Retinal pigment epithelial cell (primary cell): ENCODE data around the gene DRC7.

Source experiments
- DNase-seq: peaks from one replicate; pipeline ENCODE4 v3.0.0-alpha.2; 2010; ENCODE audit warnings: low read depth
- H3K4me3 ChIP-seq: 2 replicates; pipeline ENCODE4 v1.5.1; 2011; ENCODE audit warnings: mild to moderate bottlenecking, low read length, control low read depth, moderate library complexity
- TF ChIP-seq, protein P1 (sequence below): conservative IDR thresholded peaks from 2 replicates; pipeline ENCODE4 v1.5.1; 2011; ENCODE audit warnings: low read depth, low read length, control low read depth, inconsistent platforms

The DRC7 gene

DNA sequence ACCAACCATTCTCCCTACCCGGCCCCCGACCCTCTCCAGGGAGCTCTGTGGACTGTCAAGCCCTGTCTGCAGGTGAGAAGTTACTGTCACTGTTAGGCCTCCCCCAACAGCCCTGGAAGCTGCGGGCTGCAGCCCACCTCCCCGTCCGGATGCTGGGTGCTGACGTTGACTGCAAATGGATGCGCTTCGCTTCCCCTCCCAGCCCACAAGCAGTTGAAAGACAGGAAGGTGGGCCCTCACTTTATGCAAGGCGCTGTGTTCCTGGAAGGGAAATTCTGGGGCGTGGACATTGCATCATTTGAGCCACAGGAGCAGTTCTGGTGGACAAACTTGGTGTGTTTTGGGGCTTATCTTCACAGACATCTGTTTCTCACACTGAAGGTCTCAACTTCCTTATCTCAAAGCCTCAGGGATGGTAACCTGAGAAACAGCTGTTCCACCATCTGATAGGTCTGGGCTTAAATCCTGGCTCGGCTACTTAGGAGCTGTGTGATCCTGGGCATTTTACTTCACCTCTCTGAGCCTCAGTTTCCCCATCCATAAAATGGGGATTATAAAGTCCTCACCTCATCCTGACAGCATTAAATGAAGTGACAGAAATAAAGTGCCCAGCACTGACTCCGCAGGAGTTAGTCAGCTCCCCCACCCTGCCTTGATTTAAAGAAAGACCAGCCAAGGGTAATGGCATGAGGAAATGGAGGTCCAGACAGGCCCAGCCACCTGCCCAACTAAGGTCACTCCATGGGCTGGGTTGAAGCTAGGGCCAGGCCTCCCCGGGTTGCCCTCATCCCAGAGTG, 4.6 kb upstream of the DRC7 start:
- no peak for DNase-seq
- no peak overlapping the region for H3K4me3 ChIP-seq

DNA sequence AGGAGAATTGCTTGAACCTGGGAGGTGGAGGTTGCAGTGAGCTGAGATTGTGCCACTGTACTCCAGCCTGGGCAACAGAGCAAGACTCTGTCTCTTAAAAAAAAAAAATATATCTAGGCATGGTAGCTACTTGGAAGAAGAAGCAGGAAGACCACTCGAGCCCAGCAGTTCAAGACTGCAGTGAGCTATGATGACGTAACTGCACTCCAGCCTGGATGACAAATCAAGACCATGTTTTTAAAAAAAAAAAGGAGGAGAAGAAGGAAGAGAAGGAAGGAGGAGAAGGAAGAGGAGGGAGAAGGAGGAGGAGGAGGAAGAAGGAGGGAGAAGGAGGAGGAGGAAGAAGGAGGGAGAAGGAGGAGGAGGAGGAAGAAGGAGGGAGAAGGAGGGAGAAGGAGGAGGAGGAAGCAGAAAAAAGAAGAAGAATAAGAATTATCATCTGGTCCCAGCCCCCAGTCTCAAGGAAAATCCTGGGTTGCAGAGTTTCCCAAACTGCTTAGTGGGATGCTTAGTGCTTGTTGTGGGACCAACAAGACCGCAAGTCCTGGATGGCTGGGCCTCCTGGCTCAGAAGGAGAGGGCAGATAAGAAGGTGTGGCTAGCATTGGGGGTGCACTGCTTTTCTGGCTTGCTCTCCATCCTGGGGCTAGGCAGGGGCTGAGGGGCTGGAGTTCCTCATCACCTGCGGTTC, 3.7 kb upstream of the DRC7 start:
- DNase-seq = no peak
- no peak overlapping the region for H3K4me3 ChIP-seq
- TF ChIP-seq, protein P1, sequence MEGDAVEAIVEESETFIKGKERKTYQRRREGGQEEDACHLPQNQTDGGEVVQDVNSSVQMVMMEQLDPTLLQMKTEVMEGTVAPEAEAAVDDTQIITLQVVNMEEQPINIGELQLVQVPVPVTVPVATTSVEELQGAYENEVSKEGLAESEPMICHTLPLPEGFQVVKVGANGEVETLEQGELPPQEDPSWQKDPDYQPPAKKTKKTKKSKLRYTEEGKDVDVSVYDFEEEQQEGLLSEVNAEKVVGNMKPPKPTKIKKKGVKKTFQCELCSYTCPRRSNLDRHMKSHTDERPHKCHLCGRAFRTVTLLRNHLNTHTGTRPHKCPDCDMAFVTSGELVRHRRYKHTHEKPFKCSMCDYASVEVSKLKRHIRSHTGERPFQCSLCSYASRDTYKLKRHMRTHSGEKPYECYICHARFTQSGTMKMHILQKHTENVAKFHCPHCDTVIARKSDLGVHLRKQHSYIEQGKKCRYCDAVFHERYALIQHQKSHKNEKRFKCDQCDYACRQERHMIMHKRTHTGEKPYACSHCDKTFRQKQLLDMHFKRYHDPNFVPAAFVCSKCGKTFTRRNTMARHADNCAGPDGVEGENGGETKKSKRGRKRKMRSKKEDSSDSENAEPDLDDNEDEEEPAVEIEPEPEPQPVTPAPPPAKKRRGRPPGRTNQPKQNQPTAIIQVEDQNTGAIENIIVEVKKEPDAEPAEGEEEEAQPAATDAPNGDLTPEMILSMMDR = no peak

More for the DNA sequence above, 4.6 kb upstream of the DRC7 start:
- TF ChIP-seq, protein P1 = no peak

DNA sequence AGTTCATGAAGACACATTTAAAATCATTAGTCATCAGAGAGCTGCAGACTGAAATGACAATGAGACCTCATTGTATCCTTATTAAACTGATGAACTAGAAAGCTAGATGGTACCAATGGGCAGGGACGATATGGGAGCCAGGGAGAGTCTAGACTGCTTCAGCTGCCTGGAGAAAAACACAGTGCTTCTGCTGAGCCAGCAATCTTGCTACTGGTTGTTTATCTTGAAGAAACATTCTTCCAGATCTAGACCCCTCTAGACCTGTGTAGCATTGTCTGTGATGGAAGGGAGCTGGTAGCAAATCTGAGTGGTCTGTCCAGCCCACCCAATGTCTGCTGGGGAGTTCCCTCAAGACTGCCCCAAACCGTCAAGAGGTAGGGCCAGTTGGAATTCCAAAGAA, 2.0 kb upstream of the DRC7 start:
- no peak for DNase-seq
- no peak overlapping the region for H3K4me3 ChIP-seq
- TF ChIP-seq, protein P1 = no peak

DNA sequence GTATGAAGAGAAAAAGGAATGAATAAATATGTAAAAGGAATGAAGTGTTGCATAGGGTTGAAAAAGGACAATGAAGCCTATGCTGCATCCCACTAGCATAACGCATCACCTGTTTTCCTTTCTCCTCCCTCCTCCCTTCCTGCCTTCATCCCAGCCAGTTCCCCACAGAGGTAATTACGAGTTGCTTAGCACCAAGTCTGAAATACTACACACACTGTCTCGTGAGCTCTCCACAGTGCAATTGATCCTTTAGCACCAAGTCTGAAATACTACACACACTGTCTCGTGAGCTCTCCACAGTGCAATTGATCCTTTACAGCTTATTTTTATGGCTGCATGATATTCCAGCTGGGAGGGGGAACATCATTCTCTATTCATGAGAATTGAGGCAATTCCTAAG, 1.1 kb upstream of the DRC7 start:
- no peak for DNase-seq
- H3K4me3 ChIP-seq = no peak overlapping the region
- TF ChIP-seq, protein P1 = no peak

DNA sequence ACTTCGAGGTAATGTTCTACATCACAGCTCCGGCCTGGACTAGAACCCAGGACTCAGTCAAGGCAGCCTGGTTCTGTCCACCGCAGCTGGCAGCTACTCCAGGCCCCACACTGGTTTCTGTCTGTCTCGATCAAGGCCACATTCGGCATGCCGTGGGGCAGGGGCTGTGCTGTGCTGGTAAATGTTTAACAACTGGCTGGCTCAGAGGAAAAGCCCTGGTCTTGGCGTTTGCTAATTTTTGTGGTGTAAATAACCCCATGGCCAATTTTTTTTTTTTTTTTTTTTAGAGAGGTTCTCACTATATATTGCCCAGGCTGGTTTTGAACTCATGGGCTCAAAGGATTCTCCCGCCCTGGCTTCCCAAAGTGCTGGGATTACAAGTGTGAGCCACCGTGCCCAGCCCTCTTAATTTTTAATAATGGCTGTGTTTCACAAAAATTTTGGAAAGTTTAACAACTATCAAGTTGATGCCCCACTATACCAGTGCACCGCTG, 328 bp upstream of the DRC7 start:
- H3K4me3 ChIP-seq = no peak overlapping the region
- TF ChIP-seq, protein P1 = no peak
- no peak for DNase-seq

DNA sequence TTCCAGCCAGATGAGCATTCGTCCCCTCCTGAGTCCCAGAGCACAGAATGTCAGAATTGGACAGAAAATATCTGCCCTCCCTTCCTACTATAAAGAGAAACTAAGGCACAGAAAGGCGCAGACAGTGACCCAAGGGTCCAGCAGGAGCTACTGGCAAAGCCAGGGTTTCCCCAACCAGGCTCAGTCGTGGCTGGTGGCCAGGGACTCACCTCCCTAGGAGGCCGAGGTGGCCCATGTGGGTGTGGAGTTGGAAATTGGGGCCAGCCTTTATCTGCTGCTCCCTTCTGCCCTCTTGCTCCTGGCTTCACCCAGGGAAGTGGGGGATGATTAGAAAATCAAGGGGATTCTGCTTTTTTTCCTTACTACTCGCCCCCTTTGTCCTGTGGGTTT, 1.1 kb downstream of the DRC7 start:
- H3K4me3 ChIP-seq = no peak overlapping the region
- TF ChIP-seq, protein P1 = no peak
- DNase-seq = no peak

DNA sequence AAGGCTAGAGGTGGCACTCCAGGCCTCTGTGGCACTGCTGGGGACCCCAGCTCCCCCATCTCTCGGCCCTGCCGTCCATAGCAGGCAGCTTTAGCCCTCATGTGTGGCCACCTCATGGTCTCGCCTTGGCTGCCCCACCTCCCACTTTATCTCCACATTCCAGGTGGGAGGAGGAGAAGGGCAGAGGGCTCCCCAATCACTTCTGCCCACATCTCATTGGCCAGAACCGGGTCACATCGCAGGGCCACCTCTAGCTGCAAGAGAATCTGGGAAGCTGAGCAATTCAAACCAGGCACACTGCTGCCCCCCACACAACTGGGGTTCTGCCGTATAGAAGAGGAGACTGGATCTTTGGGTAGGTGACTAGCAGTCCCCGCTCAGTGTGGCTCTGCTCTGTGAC, 1.6 kb downstream of the DRC7 start:
- no peak for DNase-seq
- TF ChIP-seq, protein P1 = no peak
- H3K4me3 ChIP-seq = no peak overlapping the region
